Esophagus muscularis mucosa (tissue), 4 donors: Measurements from ENCODE around the gene PNMA1. TPM values are rescaled to one million over a fixed set of nuclear protein-coding genes. Genes with fewer than 3 reads are reported as not detected.
"Not testable (repeated sequence)": the region's sequence is repeated elsewhere in the genome, so short reads cannot be mapped to it uniquely, and the experiment has no call there.

Experiments used
- DNase-seq: peaks from one replicate; pipeline ENCODE4 v3.0.0-alpha.2; 2017; ENCODE audit errors: extremely low spot score
- H3K27ac ChIP-seq, 4 donors: fragments of 200-600 bp; sonication (generic); replicated peaks in 1 of 4; 1 replicate in 3 of 4; 2 replicates in 1 of 4; pipeline ENCODE4 v1.5.1; 2016 to 2019; ENCODE audit warnings: mild to moderate bottlenecking in 1 of 4
- H3K27me3 ChIP-seq, 4 donors: fragments of 200-600 bp; sonication (generic); one replicate each; pipeline versions ENCODE4 v1.5.1 to v1.6.0; 2016 to 2019
- H3K36me3 ChIP-seq, 4 donors: fragments of 200-600 bp; sonication (generic); one replicate each; pipeline ENCODE4 v1.5.1; 2016 to 2019
- H3K4me1 ChIP-seq, 4 donors: fragments of 200-600 bp; sonication (generic); one replicate each; pipeline ENCODE4 v1.5.1; 2016 to 2019
- H3K4me3 ChIP-seq, 4 donors: fragments of 200-600 bp; sonication (generic); 1 replicate in 2 of 4; 2 replicates in 2 of 4; pipeline ENCODE4 v1.5.1; 2016 to 2019; ENCODE audit warnings: mild to moderate bottlenecking in 4 of 4, moderate library complexity in 1 of 4
- H3K9me3 ChIP-seq, 4 donors: fragments of 200-600 bp; sonication (generic); 1 replicate in 3 of 4; 2 replicates in 1 of 4; pipeline ENCODE4 v1.5.1; 2016 to 2019
- EP300 ChIP-seq: sonication (generic); formaldehyde crosslinking; IDR thresholded peaks from one replicate; pipeline ENCODE4 v1.6.1; 2017; ENCODE audit warnings: antibody characterized with exemption
- POLR2A ChIP-seq: fragments of 450-650 bp; IDR thresholded peaks from one replicate; pipeline ENCODE4 v1.6.1; 2017; ENCODE audit warnings: antibody characterized with exemption, moderate library complexity, mild to moderate bottlenecking, low read depth
- POLR2AphosphoS5 ChIP-seq, 2 donors: sonication (generic); formaldehyde crosslinking; IDR thresholded peaks; one replicate each; pipeline ENCODE4 v1.6.1; 2017; ENCODE audit warnings: antibody characterized with exemption in 2 of 2
- WGBS: methylation state at CpG from one replicate; pipeline ENCODE4 v1.1.5; 2018; 5-methylcytosine and 5-hydroxymethylcytosine counted together
- intact Hi-C: fragments of 100-400 bp; cut with DNase I; formaldehyde crosslinking; loops from one replicate; pipeline ENCODE4 v1.15.1; 2023
- total RNA-seq, 4 donors: library from RNA; depleted of rRNA; stranded (reverse); fragments of >200 nt; gene quantifications; one replicate each; pipeline versions ENCODE4 v1.1.0 to v1.2.1, GENCODE V29; 2016
- TF ChIP-seq, protein P1 (sequence below), 3 experiments: fragments of 200-600 bp in 2 of 3; fragments of 450-650 bp in 1 of 3; sonication (generic) in 2 of 3; IDR thresholded peaks; one replicate each; pipeline ENCODE4 v1.5.1; 2017 to 2019; ENCODE audit warnings: antibody characterized with exemption in 3 of 3, mild to moderate bottlenecking in 2 of 3, moderate library complexity in 1 of 3

Gene PNMA1
- total RNA-seq, 4 donors from 2014 or later = 34.8 to 74.2 (median 55.0) TPM

- TF ChIP-seq, protein P1, sequence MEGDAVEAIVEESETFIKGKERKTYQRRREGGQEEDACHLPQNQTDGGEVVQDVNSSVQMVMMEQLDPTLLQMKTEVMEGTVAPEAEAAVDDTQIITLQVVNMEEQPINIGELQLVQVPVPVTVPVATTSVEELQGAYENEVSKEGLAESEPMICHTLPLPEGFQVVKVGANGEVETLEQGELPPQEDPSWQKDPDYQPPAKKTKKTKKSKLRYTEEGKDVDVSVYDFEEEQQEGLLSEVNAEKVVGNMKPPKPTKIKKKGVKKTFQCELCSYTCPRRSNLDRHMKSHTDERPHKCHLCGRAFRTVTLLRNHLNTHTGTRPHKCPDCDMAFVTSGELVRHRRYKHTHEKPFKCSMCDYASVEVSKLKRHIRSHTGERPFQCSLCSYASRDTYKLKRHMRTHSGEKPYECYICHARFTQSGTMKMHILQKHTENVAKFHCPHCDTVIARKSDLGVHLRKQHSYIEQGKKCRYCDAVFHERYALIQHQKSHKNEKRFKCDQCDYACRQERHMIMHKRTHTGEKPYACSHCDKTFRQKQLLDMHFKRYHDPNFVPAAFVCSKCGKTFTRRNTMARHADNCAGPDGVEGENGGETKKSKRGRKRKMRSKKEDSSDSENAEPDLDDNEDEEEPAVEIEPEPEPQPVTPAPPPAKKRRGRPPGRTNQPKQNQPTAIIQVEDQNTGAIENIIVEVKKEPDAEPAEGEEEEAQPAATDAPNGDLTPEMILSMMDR (IDR thresholded peaks at IDR 0.05) = peak in 1 of 3 experiments; percentile 7
- no peak for TF ChIP-seq POLR2AphosphoS5 (IDR thresholded peaks at IDR 0.05)
- 78% methylated on average over 5 of the region's 5 CpGs for WGBS
- H3K27me3 ChIP-seq = no peaks in the 10 kb centered on the region
- DNase-seq = no peak
- H3K4me3 ChIP-seq = no peak overlapping the region
- peaks cover 19 to 44% (median 38%) of the 10 kb centered on the region in 4 donors for H3K4me1 ChIP-seq
- intact Hi-C loops = loop anchor here (10.0 kb wide), 1 partner anchor 206 kb away; no protein-coding TSS in a partner anchor
- peaks cover 0 to 7% (median 2%) of the 10 kb centered on the region in 4 donors for H3K36me3 ChIP-seq
- peak overlapping the region in 1 of 4 donors; percentile 23 for H3K27ac ChIP-seq
- no peaks in the 10 kb centered on the region for H3K9me3 ChIP-seq
These were observed 3.4 kb downstream of the PNMA1 start for GRCh38 chr14:73710737-73711136.

GRCh38 chr14:73709904-73710469 lies 4.2 kb downstream of the PNMA1 start:
- no peak overlapping the region for H3K4me3 ChIP-seq
- H3K9me3 ChIP-seq = no peaks in the 10 kb centered on the region
- H3K27me3 ChIP-seq = no peaks in the 10 kb centered on the region
- 90% methylated on average over 8 of the region's 8 CpGs for WGBS
- no peak overlapping the region for H3K27ac ChIP-seq
- peaks cover 19 to 44% (median 33%) of the 10 kb centered on the region in 4 donors for H3K4me1 ChIP-seq
- no peaks in the 10 kb centered on the region for H3K36me3 ChIP-seq
- DNase-seq = no peak
- no peak for TF ChIP-seq POLR2A
- no peak for TF ChIP-seq POLR2AphosphoS5 (IDR thresholded peaks at IDR 0.05)
- TF ChIP-seq, protein P1 (IDR thresholded peaks at IDR 0.05) = no peak
- TF ChIP-seq EP300 = no peak
- intact Hi-C loops = loop anchor here (10.0 kb wide), 1 partner anchor 205 kb away; no protein-coding TSS in a partner anchor

DNA sequence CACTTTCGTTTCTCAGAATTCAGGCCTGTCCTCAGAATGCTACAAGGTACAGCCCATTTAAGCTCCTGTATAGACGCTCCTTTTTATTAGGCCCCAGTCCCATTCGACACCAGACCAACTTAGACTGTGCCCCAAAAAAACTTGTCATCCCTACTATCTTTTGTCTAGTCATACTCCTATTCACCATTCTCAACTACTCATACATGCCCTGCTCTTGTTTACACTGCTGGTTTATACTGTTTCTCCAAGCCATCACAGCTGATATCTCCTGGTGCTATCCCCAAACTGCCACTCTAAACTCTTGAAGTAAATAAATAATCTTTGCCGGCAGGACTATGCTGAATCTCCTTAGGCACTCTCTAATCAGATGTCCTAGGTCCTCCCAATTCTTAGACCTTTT lies 6.1 kb downstream of the PNMA1 start:
- H3K27me3 ChIP-seq, H3K4me3 ChIP-seq, intact Hi-C loops, H3K9me3 ChIP-seq, H3K36me3 ChIP-seq, H3K27ac ChIP-seq, DNase-seq: not testable (repeated sequence)
- peaks cover 14 to 32% (median 25%) of the 10 kb centered on the region in 4 donors for H3K4me1 ChIP-seq
- WGBS = 89% methylated on average over 4 of the region's 4 CpGs

- H3K4me3 ChIP-seq = no peak overlapping the region
- no peaks in the 10 kb centered on the region for H3K9me3 ChIP-seq
- H3K27ac ChIP-seq = no peak overlapping the region
- no peak for TF ChIP-seq POLR2A
- no peak for TF ChIP-seq EP300
- TF ChIP-seq POLR2AphosphoS5 (IDR thresholded peaks at IDR 0.05) = no peak
- TF ChIP-seq, protein P1 (IDR thresholded peaks at IDR 0.05) = no peak
- DNase-seq = no peak
- no peaks in the 10 kb centered on the region for H3K27me3 ChIP-seq
- WGBS = 0% methylated on average over 1 of the region's 1 CpG
- no peaks in the 10 kb centered on the region for H3K4me1 ChIP-seq
- peaks cover 0 to 23% (median 0%) of the 10 kb centered on the region in 4 donors for H3K36me3 ChIP-seq
- intact Hi-C loops = no loop called here
These were observed 13.9 kb downstream of the PNMA1 start for GRCh38 chr14:73700325-73700724.

DNA sequence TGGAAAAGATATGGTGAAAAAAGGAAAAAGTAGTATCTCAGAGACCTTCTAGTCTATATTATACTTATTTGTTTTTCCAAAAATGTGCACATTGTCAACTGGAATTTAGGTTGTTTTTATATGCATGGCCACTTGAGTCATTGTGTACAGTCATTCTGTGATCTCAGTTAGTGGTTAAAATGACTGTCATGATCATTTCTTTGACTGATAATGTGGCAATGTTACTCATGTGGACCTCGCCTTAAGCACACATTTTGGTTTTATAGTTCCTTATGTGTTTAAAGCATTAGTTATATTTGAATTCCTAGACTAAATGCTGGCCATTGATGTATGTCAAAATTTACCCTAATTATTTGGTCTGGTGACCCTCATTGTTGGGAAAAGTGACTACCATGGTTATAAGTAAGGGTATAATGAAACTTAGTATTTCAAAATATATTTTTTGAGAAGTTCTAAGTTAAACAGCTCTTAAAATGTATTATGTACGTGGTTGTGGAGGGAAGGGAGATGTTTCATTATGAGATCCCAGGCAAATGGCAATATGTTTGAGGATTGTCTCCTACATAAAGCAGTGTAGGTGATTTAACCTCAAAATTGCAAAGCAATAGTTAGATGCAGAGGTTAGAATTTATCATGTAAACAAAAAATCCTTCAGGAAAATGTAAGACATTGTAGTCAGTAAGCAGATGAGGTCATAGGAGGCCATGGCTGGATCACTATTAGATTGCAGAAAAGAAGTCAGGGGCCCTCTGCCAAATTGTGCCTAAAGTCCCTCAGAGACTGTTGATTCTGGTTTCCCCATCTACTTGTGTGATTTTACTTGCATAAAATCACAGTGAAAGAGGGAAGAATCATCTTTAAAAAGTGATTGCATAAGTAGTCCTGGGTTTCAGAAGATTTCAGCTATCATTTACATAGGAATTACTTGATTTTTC lies 17.5 kb downstream of the PNMA1 start:
- Histone ChIP-seq H3K27ac (no peak overlapping the region), H3K4me3 (no peak overlapping the region), H3K4me1 (no peaks in the 10 kb centered on the region), H3K9me3 (no peaks in the 10 kb centered on the region), H3K36me3 (peaks cover 0 to 47% (median 6%) of the 10 kb centered on the region in 4 donors), H3K27me3 (no peaks in the 10 kb centered on the region)
- DNase-seq = no peak
- 86% methylated on average over 2 of the region's 2 CpGs for WGBS
- TF ChIP-seq, protein P1 (IDR thresholded peaks at IDR 0.05) = no peak
- TF ChIP-seq EP300 (no peak), POLR2AphosphoS5 (IDR thresholded peaks at IDR 0.05) (no peak), POLR2A (no peak)
- intact Hi-C loops = no loop called here
